ENCODE data around the gene IQCF5. TPM values are rescaled to one million over a fixed set of nuclear protein-coding genes. Genes with fewer than 3 reads are reported as not detected.

Gene IQCF5
- total and polyA plus RNA-seq, 9 of the 15 experiments (the other 6 are each of a cell fraction or from before 2014, with no cell fraction given) = not detected

- ATAC-seq = no peak
- H3K4me1 ChIP-seq (replicated peaks in 1 of 2; ENCODE audit: control insufficient read depth in 2 of 2, insufficient read depth in 2 of 2, low read length in 2 of 2) = no peaks in the 10 kb centered on the region
- H3K4me3 ChIP-seq = no peak overlapping the region
- DNase-seq (ENCODE audit: extremely low read depth in 1 of 4, low spot score in 3 of 4) = no peak
- intact Hi-C loops (cut with micrococcal nuclease) = no loop called here
- no peaks in the 10 kb centered on the region for H3K9me1 ChIP-seq (ENCODE audit: control insufficient read depth, insufficient read depth, low read length)
- H3K4me2 ChIP-seq (ENCODE audit: insufficient read depth, low read length) = no peak overlapping the region
- FAIRE-seq = no peak
- H3K27me3 ChIP-seq (ENCODE audit: control insufficient read depth in 2 of 2, insufficient read depth in 2 of 2, low read length in 2 of 2) = peaks cover 4 to 33% of the 10 kb centered on the region in 2 experiments; a peak in 4 of 5 replicates
- no peaks in the 10 kb centered on the region for H3K36me3 ChIP-seq (ENCODE audit: control insufficient read depth, insufficient read depth, low read length)
- H3K27ac ChIP-seq (ENCODE audit: extremely low read depth, low read depth, low read length) = no peak overlapping the region
- TF ChIP-seq ZNF561 (CRISPR knock-in tag; conservative IDR thresholded peaks at IDR 0.05) (no peak), SP2 (IDR thresholded peaks at IDR 0.05; ENCODE audit: extremely low read depth, low read depth, low read length, poor library complexity, severe bottlenecking) (no peak), TCF7L2 (IDR thresholded peaks at IDR 0.05; ENCODE audit: low read depth, low read length) (no peak)
- WGBS (ENCODE audit: insufficient coverage, low coverage, missing lambda C conversion rate) = 3% methylated on average over 4 of the region's 4 CpGs
- CTCF ChIA-PET (ENCODE audit: low intra/inter-chr PET ratio) = no interaction called here
- no peak overlapping the region for H2AFZ ChIP-seq (ENCODE audit: low read depth, low read length)
- no peaks in the 10 kb centered on the region for H3K79me2 ChIP-seq (ENCODE audit: control insufficient read depth, insufficient read depth, low read length)
- H3K9ac ChIP-seq (ENCODE audit: insufficient read depth in 1 of 2, low read depth in 2 of 2, low read length in 2 of 2) = no peak overlapping the region
- in situ Hi-C loops (cut with MboI) = no loop called here
- no TSS peak for BruUV-seq (replicated peaks)
- no peaks in the 10 kb centered on the region for H3K9me3 ChIP-seq (replicated peaks; ENCODE audit: control insufficient read depth, insufficient read depth, low read depth, low read length)
- POLR2A ChIA-PET = no interaction called here
- no peaks in the 10 kb centered on the region for H4K20me1 ChIP-seq (replicated peaks; ENCODE audit: control insufficient read depth, insufficient read depth, low read length)
These were observed 19.0 kb upstream of the IQCF5 start for GRCh38 chr3:51894391-51894790.

DNA sequence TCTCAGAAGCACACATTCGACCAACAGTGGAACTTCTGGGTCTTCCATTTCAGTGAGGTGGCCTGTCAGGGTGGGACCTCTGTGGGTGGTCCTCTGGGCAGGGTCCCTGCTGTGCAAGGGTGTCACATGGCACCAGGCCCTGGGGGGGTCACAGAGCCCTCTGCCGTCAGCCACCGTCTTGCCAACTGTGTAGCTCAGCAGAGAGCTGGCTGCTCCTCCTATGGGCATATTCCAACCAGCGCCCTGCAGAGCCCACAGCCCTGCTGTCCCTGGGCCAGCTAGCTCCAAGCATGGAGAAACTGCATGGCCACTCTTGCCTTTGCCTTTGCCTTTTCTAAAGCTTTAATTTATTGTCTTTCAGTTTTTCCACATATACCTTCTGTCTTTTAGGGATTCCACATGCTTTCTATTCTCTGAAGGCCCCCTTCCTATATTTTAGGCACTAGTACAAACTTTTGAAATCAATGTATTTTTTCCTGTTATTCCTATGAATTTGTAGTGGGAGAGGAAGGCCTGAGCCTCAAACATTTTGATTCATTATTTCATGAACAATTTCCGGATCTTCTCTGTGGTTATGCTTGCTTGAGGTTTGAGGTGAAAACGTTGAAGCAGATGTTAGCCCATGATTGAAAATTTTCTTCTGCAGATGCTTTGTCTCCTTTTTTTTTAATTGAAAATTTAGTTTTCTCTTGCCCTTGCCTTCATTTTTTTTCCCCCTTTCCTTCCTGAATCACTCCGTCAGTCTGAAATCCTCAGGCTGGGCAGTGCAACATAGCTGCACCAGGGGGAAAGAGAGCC, 16.0 kb upstream of the IQCF5 start:
- in situ Hi-C loops (cut with MboI) (no loop called here), intact Hi-C loops (cut with micrococcal nuclease) (no loop called here)
- Histone ChIP-seq H3K36me3 (ENCODE audit: control insufficient read depth, insufficient read depth, low read length) (no peaks in the 10 kb centered on the region), H3K4me2 (ENCODE audit: insufficient read depth, low read length) (no peak overlapping the region), H3K27ac (ENCODE audit: extremely low read depth, low read depth, low read length) (no peak overlapping the region), H2AFZ (ENCODE audit: low read depth, low read length) (no peak overlapping the region), H4K20me1 (replicated peaks; ENCODE audit: control insufficient read depth, insufficient read depth, low read length) (no peaks in the 10 kb centered on the region), H3K9me3 (replicated peaks; ENCODE audit: control insufficient read depth, insufficient read depth, low read depth, low read length) (no peaks in the 10 kb centered on the region), H3K9me1 (ENCODE audit: control insufficient read depth, insufficient read depth, low read length) (no peaks in the 10 kb centered on the region), H3K27me3 (ENCODE audit: control insufficient read depth in 2 of 2, insufficient read depth in 2 of 2, low read length in 2 of 2) (peaks cover 4 to 23% of the 10 kb centered on the region in 2 experiments; a peak in 3 of 5 replicates), H3K4me3 (no peak overlapping the region), H3K9ac (ENCODE audit: insufficient read depth in 1 of 2, low read depth in 2 of 2, low read length in 2 of 2) (no peak overlapping the region), H3K79me2 (ENCODE audit: control insufficient read depth, insufficient read depth, low read length) (no peaks in the 10 kb centered on the region), H3K4me1 (replicated peaks in 1 of 2; ENCODE audit: control insufficient read depth in 2 of 2, insufficient read depth in 2 of 2, low read length in 2 of 2) (no peaks in the 10 kb centered on the region; a peak in 1 of 5 replicates)
- 0% methylated on average over 5 of the region's 7 CpGs for WGBS (ENCODE audit: insufficient coverage, low coverage, missing lambda C conversion rate)
- ATAC-seq = no peak
- DNase-seq (ENCODE audit: extremely low read depth in 1 of 4, low spot score in 3 of 4) = no peak
- no peak for FAIRE-seq
- ChIA-PET POLR2A (no interaction called here), CTCF (ENCODE audit: low intra/inter-chr PET ratio) (no interaction called here)
- TF ChIP-seq POLR3G (IDR thresholded peaks at IDR 0.05; ENCODE audit: extremely low read depth, insufficient read length, insufficient replicate concordance) (no peak), ZC3H4 (CRISPR knock-in tag; IDR thresholded peaks at IDR 0.05; ENCODE audit: borderline replicate concordance) (no peak), ZEB2 (IDR thresholded peaks at IDR 0.05) (no peak), ELF2 (CRISPR knock-in tag; IDR thresholded peaks at IDR 0.05) (no peak), SMAD4 (CRISPR knock-in tag; conservative IDR thresholded peaks at IDR 0.05) (no peak), BACH1 (tag; IDR thresholded peaks at IDR 0.05) (no peak)
- BruUV-seq (replicated peaks) = no TSS peak

All from K562 (cell line).